Gastrocnemius medialis (tissue), 4 donors: Measurements from ENCODE around the gene MROH2A. TPM values are rescaled to one million over a fixed set of nuclear protein-coding genes. Genes with fewer than 3 reads are reported as not detected.
A peak's percentile ranks its signal among the peaks of the same experiment; 100 is the strongest.

Experiments
- ATAC-seq, 2 donors: fragments of 150-250 bp; one replicate each; pipeline ENCODE4 v1.9.1; 2016
- DNase-seq, 2 donors: peaks; one replicate each; pipeline ENCODE4 v3.0.0-alpha.2; 2019
- H3K27ac ChIP-seq, 4 donors: fragments of 200-600 bp; sonication (generic); 1 replicate in 1 of 4; 2 replicates in 3 of 4; pipeline ENCODE4 v1.5.1; 2016 to 2018; ENCODE audit warnings: mild to moderate bottlenecking in 2 of 4, moderate library complexity in 1 of 4
- H3K27me3 ChIP-seq, 3 donors: fragments of 200-600 bp; sonication (generic) in 2 of 3; 1 replicate in 1 of 3; 2 replicates in 2 of 3; pipeline versions ENCODE4 v1.5.1 to v1.6.0; 2016 to 2019; ENCODE audit warnings: mild to moderate bottlenecking in 1 of 3, moderate library complexity in 1 of 3
- H3K36me3 ChIP-seq, 2 donors: fragments of 200-600 bp; sonication (generic) in 1 of 2; one replicate each; pipeline ENCODE4 v1.5.1; 2017 to 2018
- H3K4me1 ChIP-seq, 2 donors: fragments of 200-600 bp; sonication (generic) in 1 of 2; one replicate each; pipeline ENCODE4 v1.5.1; 2016 to 2017; ENCODE audit warnings: mild to moderate bottlenecking in 2 of 2
- H3K4me3 ChIP-seq, 4 donors: fragments of 200-600 bp; sonication (generic) in 3 of 4; 1 replicate in 1 of 4; 2 replicates in 3 of 4; pipeline ENCODE4 v1.5.1; 2016 to 2019; ENCODE audit warnings: mild to moderate bottlenecking in 2 of 4
- H3K9me3 ChIP-seq, 3 donors: fragments of 200-600 bp; sonication (generic) in 2 of 3; 1 replicate in 1 of 3; 2 replicates in 2 of 3; pipeline ENCODE4 v1.5.1; 2016 to 2019
- CTCF ChIP-seq, 5 experiments: fragments of 450-650 bp in 3 of 5; fragments of 200-600 bp in 2 of 5; sonication (generic) in 2 of 5; IDR thresholded peaks in 4 of 5; conservative IDR thresholded peaks in 1 of 5; 1 replicate in 4 of 5; 2 replicates in 1 of 5; pipeline ENCODE4 v1.5.1; 2016 to 2019; ENCODE audit warnings: antibody characterized with exemption in 5 of 5, mild to moderate bottlenecking in 3 of 5, moderate library complexity in 3 of 5
- POLR2A ChIP-seq, 2 donors: fragments of 450-650 bp; IDR thresholded peaks; one replicate each; pipeline ENCODE4 v1.6.1; 2017; ENCODE audit warnings: antibody characterized with exemption in 2 of 2, mild to moderate bottlenecking in 2 of 2, moderate library complexity in 2 of 2
- in situ Hi-C, 4 donors: fragments of 200-750 bp; cut with MboI; loops; one replicate each; pipeline versions ENCODE4 v1.15.0 to v1.8.0; 2017; ENCODE audit warnings: low sequenced_read_pairs in 4 of 4
- intact Hi-C: fragments of 100-400 bp; cut with DNase I; formaldehyde crosslinking; loops from one replicate; pipeline ENCODE4 v1.15.1; 2023; ENCODE audit warnings: low total_unique reads
- total RNA-seq, 4 donors: library from RNA; depleted of rRNA; stranded (reverse); fragments of >200 nt; gene quantifications; one replicate each; pipeline versions ENCODE4 v1.1.0 to v1.2.3, GENCODE V29; 2016

Gene MROH2A
- total RNA-seq, 4 donors from 2014 or later, result not detected

- Histone ChIP-seq H3K27me3 (no peaks in the 10 kb centered on the region), H3K27ac (no peak overlapping the region), H3K9me3 (no peaks in the 10 kb centered on the region), H3K36me3 (no peaks in the 10 kb centered on the region), H3K4me3 (no peak overlapping the region), H3K4me1 (peaks cover 9 to 10% of the 10 kb centered on the region in 2 donors)
- intact Hi-C loops, result no loop called here
- in situ Hi-C loops, result no loop called here
- no peak for DNase-seq
- ATAC-seq, result no peak
- TF ChIP-seq POLR2A (IDR thresholded peaks at IDR 0.05) (no peak), CTCF (IDR thresholded peaks at IDR 0.05 in 4 of 5, conservative IDR thresholded peaks at IDR 0.05 in 1 of 5) (no peak)
These were observed 73.0 kb downstream of the MROH2A start for GRCh38 chr2:233851169-233851568.

GRCh38 chr2:233852056-233852455 lies 73.9 kb downstream of the MROH2A start:
- no peaks in the 10 kb centered on the region for H3K36me3 ChIP-seq
- intact Hi-C loops, result no loop called here

GRCh38 chr2:233853353-233853752 lies 75.2 kb downstream of the MROH2A start:
- Histone ChIP-seq H3K4me3 (peak overlapping the region in 1 of 4 donors; percentile 76), H3K9me3 (no peaks in the 10 kb centered on the region), H3K27me3 (no peaks in the 10 kb centered on the region), H3K27ac (no peak overlapping the region), H3K36me3 (no peaks in the 10 kb centered on the region), H3K4me1 (peaks cover 9 to 10% of the 10 kb centered on the region in 2 donors)
- in situ Hi-C loops (no loop called here), intact Hi-C loops (no loop called here)
- DNase-seq (no peak), ATAC-seq (no peak)
- TF ChIP-seq CTCF (IDR thresholded peaks at IDR 0.05 in 4 of 5, conservative IDR thresholded peaks at IDR 0.05 in 1 of 5) (no peak), POLR2A (IDR thresholded peaks at IDR 0.05) (no peak)

More at GRCh38 chr2:233852056-233852455, 73.9 kb downstream of the MROH2A start:
- no peak overlapping the region for H3K27ac ChIP-seq
- in situ Hi-C loops, result no loop called here
- H3K27me3 ChIP-seq, result no peaks in the 10 kb centered on the region
- H3K4me3 ChIP-seq, result no peak overlapping the region
- no peak for TF ChIP-seq POLR2A (IDR thresholded peaks at IDR 0.05)
- no peak for TF ChIP-seq CTCF (IDR thresholded peaks at IDR 0.05 in 4 of 5, conservative IDR thresholded peaks at IDR 0.05 in 1 of 5)
- H3K4me1 ChIP-seq, result peaks cover 9 to 10% of the 10 kb centered on the region in 2 donors
- ATAC-seq (no peak), DNase-seq (no peak)
- no peaks in the 10 kb centered on the region for H3K9me3 ChIP-seq

- H3K4me1 ChIP-seq, result peaks cover 9 to 10% of the 10 kb centered on the region in 2 donors
- no peak for ATAC-seq
- intact Hi-C loops (no loop called here), in situ Hi-C loops (no loop called here)
- H3K36me3 ChIP-seq, result no peaks in the 10 kb centered on the region
- TF ChIP-seq POLR2A (IDR thresholded peaks at IDR 0.05), result no peak
- TF ChIP-seq CTCF (IDR thresholded peaks at IDR 0.05 in 4 of 5, conservative IDR thresholded peaks at IDR 0.05 in 1 of 5), result no peak
- H3K4me3 ChIP-seq, result peak overlapping the region; percentile 67 to 88 (median 81)
- no peaks in the 10 kb centered on the region for H3K27me3 ChIP-seq
- no peak for DNase-seq
- H3K9me3 ChIP-seq, result no peaks in the 10 kb centered on the region
- H3K27ac ChIP-seq, result no peak overlapping the region
These were observed 75.7 kb downstream of the MROH2A start for GRCh38 chr2:233853883-233854240.
